ENCODE results near the gene CNTN1.

- TF ChIP-seq CTCF (IDR thresholded peaks at IDR 0.05) (no peak), POLR2A (IDR thresholded peaks at IDR 0.05) (no peak)
Measured at GRCh38 chr12:40691913-40692764, at the start of gene CNTN1.
